Ecto neural progenitor cell (in vitro differentiated cells): ENCODE data around the gene CIAO2B.
"Not testable (repeated sequence)": the region's sequence is repeated elsewhere in the genome, so short reads cannot be mapped to it uniquely, and the experiment has no call there.

Source experiments
- DNase-seq: peaks from one replicate; pipeline ENCODE4 v3.0.0-alpha.2; 2018; ENCODE audit warnings: low spot score

CIAO2B gene

DNA sequence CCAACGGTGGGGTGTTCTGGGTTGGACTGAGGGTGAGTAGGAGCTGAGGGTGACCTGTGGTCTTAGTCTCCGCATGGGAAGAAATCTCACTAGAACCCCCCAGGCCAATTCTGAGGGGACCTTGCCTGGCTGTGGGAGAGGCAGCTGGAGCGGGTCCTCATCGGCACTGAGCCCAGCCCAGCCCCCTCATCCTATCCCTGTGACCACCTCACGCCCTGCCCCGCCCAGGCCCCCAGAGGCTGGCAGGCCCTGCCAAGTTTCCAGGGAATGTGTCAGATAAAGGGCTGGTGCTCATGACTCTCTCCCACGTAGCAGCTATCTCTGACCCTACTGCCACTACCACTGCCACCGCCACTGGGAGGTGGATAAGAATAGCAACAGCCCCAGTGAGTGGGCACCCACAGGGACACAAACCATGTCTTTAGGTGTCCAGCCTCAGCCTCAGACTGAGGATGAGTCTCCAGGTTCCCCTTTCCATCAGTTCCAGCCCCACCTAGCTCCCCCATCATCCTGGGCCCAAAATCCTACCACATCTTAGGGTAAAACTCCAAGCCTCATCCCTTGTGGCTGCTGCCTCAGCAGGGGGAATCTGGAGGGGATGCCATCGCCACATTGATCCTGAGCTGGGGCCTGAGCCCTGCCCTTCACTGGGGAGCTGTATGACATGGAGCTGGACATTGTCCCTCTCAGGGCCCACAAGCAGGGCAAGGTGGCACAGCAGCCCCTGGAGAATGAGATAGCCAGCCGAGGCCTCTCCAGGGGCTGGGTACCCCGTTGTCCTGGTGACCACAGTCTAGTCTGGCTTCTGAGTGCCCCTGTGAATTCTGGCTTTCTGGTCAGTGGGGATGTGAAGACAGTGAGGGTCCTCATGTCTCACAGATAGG is 30.4 kb downstream of the CIAO2B start:
- no peak for DNase-seq

DNA sequence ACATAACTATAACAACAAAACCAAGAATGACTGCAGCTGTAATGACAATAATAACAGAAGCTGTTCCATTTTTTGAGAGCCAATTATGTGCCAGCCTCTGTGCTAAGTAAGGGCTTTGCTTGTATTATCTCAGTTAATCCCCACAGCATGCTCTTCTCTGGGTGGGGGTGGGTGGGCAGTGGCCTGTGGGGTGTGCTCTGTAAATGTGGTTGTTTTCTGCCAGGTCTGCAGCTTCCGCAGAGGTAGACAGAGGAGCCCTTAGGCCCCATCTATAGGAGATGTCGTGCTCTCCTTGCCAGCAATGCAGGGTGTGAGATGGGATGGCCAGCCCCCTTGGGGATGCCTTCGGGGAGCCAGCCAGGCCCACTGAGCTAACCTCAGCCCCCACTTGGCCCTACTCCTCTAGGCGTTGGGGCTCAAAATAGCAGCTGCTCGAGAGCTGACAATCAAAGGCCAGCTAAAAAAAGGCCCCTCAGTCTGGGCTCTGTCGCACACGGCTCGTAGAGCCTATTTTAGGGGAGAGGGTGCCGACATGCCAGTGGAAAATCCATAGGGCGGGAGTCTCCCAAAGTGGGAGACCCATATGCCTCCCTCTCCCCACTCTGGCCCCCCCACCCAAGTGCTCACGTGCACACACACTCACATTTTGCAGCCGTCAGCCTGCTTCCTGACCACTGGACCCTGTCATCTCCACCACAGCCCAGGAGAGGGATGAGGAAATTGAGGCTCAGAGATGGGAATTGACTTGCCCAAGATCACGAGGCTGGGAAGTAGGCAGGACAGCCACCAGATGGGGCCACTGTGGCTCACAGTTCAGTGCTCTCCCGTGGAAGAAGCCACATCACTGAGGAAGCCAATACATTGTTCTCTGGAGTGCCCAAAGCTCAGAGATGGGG is 31.3 kb downstream of the CIAO2B start:
- no peak for DNase-seq

DNA sequence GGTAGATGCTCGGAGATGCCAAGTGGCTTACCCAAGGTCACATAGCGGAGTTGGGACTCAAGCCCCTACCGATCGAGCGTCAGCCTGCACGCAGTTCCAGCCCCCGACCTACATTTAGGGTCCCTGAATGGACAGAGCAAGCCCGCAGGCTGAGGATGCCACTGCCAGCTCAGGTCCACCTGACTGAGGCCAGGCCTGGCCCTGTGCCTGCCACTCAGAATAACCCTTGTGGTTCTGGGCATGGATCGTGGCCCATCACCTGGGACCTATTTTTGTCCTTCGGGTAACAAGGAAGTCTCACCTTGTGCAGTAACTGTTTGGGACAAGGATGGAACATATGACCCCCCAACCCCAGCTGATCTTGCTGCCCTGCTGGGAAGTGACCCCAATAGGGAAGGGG is 32.6 kb downstream of the CIAO2B start:
- DNase-seq = no peak

DNA sequence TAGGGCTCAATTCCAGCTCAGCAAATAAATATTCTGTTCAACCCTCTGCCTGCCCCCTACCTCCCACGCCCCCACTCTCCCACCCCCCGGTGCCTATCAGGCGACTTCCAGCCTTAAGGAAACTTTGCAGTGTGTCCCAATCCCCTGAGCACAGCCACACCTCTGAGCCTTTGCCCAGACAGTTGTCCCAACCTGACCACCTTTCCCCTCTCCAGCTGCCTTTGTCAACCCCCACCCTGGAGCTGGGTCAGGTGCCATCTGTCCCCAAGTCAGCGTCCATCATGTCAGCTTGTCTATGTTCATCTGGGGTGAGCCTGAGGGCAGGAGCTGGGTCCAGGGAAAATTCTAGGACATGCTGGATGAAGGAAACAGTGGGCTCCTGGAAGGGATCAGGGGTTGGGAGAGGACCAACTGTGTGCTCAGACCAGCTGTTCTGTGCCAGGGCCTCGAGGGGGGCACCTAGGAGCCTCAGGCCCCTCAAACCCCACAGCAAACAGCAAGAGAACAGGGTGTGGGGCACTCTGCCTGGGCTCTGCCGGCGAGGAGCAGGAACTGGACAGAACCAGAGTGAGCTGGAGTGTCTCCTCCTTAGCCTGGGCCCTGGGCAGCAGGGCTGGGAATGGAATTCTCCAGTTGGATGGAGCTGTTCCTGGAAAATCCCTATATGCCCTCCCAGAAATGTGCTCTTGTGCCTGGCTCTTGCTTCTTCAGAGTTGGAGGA is 33.3 kb downstream of the CIAO2B start:
- DNase-seq = no peak

DNA sequence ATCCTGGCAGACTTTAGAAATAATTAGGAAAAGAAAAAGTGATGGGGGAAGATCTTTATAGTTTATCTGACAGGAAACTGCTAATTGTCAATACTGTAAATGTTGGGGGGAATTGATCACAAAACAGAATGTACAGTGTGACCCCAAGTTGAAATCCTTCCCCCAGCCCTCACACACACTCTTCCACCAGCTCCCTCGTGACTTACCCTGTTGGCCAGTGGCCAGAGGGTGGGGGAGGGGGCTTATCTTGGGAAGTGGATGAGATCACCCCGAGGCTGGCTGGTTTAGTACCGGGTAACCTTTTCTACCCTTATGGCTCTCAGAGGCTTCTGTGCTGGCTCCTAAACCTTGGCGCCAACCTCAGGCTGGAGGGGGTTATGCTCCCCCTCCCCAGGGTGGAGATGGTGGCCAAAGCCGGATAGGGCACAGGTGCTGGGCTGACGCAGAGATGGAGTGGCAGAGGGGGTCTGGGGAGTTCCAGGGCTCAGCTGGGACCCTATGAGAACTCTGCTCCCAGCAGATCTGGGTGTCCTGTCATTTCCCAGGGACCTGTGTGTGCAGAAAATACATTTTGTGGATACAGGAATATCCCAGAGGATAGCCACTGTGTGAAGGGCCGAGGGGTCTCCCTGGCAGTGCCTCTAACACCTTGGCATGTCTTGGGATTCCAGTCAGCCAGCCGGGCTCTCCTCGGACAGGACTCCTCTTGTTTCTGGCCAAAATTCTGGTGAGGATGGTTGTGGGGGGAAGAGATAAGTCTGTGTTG is 34.1 kb downstream of the CIAO2B start:
- no peak for DNase-seq

DNA sequence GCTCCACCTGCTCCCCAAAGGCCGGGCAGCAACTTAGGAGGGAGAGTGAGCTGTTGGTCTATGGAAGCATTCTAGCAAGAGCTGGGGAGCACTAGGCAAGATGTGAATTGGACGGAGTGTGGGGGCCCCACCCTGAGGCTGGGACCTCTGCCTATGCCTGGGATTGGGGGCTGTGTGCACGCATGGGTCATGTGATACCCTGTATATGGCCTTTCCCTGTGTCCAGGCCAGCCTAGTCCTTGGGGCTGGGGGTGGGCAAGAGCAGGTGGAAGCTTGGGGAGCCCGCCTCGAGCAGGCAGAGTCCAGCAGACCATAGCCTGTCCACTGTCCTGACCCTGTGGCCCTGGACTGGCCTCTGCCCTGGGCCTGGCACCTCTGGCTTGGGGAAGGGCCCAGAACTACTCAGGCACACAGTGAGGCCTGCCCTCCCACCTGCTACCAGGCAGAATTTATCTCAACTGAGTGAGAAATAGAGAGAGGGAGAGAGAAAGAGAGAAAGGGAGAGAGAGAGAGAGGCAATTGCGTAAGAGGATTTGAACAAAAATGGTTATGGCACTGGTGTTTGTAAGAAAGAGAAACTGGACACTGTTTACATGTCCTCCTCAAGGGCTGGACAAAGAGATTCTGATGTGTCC is 34.8 kb downstream of the CIAO2B start:
- DNase-seq = no peak

DNA sequence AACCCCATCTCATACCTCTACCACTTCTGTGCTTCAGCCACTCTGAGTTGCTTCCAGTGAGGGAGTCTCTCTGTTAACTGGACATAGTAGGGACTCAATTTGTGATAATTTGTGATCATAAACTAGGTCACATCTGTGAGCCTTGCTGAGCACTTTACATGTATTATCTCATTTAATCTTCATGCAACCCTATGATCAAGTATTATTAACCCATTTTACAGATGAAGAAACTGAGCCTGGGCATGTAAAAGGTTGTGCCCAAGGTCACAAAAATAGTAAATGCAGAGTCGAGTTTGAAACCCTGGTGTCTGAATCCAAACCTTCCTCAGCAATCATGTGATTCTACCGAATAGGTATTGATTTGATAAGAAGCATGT is 35.3 kb downstream of the CIAO2B start:
- no peak for DNase-seq

DNA sequence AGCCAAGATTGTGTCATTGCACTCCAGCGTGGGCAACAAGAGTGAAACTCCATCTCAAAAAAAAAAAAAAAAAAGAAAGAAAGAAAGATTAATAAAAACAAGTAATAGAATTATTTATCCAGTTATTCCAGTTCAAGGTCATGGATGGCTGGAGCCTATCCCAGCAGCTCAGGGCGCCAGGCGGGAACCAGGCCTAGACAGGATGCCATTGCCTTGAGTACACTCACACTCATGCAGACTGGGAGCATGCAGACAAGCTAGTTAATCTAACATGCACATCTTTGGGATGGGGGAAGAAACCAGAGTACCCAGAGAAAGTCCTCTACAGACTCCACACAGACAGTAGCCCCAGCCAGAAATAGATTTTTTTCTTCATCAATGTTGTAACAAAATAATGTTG is 36.0 kb downstream of the CIAO2B start:
- no peak for DNase-seq

DNA sequence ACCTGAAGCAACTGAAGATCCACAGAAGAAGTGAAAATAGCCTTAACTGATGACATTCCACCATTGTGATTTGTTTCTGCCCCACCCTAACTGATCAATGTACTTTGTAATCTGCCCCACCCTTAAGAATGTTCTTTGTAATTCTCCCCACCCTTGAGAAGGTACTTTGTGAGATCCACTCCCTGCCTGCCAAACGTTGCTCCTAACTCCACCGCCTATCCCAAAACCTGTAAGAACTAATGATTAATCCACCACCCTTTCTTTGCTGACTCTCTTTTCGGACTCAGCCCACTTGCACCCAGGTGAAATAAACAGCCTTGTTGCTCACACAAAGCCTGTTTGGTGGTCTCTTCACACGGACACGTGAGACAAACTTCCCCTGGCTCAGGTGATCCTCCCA is 37.5 kb downstream of the CIAO2B start:
- not testable (repeated sequence) for DNase-seq

DNA sequence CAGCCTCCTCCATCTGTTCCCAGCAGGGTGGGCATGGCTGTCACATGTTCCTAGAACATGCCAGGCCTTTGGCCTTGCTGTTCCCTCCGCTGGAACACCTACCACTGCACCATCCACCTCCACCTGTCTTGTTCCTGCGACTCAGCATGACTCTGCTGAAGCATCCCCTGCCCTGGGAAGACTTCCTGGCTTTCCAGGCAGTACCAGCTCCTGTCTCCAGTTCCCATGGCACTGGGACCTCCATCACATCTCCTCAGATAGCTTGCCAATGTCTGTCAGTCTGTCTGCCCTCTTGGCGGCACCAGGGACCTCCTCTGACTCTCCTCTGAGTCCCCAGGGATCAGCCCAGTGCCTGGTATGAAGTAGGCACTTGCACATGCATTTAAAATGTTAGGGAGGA is 38.2 kb downstream of the CIAO2B start:
- no peak for DNase-seq

DNA sequence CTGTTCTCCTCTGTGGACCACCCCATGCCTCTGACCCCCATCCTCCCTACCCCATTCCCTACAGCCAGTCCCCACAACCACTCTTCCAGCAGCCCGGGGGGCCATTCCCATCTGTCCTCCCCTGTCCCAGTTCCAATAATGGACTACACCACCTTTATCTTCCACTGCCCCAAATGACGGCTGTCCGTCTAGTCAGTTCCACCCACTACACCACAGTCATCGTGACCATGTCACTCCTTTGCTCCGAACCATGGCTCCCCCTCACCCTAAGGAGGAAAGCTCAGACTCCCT is 38.6 kb downstream of the CIAO2B start:
- no peak for DNase-seq

DNA sequence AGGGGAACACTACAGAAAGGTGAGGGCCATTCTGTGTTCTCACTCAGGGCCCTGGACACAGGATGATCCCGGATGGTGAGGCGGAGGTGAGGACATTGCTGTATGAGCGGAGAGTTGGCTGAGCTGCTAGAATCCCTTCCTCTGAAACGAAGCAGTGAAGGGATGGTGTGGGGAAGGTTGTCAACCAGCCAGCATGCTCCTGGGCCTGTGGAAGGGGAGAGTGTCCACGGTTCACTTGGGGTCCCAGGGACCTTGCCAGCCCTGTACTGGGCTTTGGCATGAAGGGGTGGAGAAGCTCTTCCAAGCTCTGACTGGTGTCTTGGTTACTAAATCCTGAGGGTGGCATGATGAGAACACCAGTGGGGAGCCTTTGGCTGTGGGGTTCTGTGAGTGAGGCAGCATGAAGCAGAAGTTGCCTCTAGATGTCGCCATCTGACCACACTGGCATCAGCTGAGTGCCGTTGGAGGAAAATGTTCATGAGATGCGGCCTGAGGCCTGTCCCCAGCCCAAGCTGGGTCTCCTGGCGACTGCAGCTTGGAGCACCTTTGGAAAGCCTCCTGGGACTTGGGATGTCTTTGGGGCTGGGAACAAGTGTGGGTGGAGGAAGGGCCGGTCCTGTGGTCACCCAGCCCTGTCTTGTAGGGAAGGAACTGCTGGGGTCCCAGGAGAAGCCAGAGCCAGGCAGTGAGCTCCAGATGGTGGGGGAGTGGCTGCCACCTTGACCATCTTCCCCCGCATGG is 39.1 kb downstream of the CIAO2B start:
- peak; percentile 71 for DNase-seq

DNA sequence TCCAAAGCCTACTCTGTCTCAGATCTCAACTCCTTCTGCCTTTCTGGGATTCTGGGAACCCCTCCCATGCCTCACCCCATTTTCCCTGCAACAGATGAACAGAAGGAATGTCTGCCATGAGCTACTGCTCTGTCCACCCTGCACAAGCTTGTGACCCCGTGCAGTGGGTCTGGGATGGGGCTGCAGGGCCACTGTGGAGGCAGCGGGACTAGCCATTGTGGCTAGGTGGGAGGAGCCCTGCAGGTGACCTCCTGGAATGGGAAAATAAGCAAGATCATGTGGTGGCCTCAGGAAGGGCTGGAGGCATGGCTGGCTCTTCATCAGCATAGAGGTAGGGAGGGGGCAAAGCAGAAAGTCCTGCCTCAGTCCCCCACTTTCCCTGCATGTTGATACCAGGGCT is 40.1 kb downstream of the CIAO2B start:
- no peak for DNase-seq

DNA sequence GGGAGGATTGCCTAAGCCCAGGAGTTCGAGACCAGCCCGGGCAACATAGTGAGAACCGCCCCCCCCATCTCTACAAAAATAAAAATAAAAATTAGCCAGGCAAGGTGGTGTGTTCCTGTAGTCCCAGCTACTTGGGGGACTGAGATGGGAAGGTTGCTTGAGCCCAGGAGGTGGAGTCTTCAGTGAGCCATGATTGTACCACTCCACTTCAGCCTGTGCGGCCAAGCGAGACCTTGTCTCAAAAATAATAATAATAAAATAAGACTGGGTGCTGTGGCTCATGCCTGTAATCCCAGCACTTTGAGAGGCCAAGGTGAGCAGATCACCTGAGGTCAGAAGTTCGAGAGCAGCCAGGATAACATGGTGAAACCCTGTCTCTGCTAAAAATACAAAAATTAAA is 42.4 kb downstream of the CIAO2B start:
- DNase-seq = no peak

DNA sequence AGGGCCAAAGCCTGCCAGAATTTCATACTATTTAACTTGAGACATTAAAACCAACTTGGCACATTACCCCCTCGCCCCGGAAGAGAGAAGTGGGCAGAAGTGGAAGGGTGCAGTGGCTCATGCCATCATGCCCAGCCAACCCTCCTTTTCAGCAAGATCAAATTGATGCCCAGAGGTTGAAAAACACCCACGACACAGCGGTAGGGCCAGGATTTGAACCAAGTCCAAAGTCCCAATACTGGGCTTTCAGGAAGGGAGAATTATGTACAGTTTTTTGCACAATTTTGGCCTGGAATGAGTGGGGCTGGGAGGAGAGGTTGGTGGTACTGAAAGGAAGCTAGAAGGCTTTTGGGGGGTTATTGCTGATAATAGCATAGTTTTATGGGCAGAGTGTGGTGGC is 42.8 kb downstream of the CIAO2B start:
- DNase-seq = no peak

DNA sequence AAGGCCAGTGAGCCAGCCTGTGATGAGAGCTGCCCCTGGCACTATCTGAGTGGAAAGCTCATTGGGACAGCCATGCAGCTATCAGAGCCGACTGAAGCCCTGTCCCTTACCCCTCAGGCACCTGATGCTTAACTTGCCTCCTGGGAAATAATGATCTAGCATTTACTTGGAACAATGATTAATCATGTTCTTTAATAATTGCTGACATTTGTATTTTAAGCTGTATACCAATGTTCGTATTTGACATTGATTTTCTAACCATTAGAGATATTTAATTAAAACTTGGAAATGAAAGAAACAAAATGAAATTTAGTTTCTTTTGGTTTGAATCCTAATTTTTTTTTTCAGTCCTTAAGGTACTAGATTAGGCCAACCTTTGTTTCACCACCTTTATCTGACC is 43.4 kb downstream of the CIAO2B start:
- DNase-seq = no peak

DNA sequence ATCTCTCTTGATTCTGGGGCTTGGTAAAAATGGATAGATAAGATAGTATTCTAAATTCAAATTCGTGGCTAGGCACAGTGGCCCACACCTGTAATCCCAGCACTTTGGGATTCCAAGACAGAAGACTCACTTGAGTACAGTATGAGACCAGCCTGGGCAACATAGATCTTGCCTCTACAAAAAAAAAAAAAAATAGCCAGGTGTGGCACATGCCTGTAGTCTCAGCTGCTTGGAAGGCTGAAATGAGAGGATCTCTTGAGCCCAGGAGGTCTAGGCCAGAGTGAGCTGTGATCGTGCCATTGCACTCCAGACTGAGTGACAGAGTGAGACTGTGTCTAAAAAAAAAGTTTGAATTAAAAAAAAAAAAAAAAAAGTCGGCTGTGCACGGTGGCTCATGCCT is 44.6 kb downstream of the CIAO2B start:
- no peak for DNase-seq

DNA sequence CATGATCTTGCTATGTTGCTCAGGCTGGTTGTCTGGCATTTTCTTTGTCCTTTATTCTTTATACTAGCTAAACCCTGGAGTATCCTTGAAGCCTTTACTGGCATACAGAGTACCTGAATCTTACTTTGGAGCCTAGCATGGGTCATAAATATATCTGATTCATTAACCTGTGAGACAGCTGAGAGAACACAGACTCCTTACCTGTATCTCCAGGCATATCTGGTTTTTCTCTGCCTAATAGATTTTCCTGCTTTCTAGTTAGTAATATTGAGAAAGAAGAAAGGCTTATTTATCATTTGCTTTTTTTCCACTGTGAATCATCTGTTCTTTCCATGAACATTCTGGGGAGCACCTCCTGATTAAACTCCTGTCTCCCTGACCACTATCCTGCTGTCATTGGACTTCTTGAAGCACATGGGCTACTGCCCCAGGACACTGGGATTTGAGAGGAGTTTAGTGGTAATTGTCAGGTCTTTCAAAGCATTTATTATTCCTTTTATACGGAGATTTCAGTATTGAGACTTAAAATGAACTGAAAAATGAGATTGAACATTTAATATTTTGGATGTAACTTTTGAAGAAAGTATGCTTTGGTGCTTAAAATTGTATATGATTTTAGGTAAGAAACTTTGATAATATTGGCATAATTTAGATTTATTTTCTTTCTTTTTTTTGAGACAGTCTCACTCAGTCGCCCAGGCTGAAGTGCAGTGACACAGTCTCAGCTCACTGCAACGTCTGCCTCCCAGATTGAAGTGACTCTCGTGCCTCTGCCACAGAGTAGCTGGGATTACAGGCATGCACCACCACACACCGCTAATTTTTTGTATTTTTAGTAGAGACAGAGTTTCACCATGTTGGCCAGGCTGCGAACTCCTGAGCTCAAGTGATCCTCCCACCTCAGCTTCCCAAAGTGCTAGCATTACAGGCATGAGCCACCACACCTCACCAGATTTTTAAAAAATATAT is 45.3 kb downstream of the CIAO2B start:
- no peak for DNase-seq

DNA sequence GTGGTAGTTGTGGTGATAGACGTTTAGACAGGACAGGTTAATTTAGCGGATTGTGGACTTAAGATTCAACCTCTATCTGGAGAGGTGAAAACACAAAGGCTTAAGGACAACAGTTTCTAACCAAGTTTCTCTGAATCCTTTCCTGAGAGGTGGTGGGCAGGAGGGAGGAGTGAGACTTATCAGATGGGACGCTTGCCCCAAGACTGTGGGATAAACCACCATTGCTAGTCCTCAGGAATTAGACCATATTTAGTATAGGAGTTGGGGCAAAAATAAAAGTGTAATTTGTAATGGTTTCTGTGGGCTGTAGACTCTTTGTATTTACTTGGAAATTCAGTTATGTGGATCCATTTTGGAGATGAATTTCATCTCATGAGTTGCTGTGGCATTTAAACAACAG is 47.3 kb downstream of the CIAO2B start:
- no peak for DNase-seq

DNA sequence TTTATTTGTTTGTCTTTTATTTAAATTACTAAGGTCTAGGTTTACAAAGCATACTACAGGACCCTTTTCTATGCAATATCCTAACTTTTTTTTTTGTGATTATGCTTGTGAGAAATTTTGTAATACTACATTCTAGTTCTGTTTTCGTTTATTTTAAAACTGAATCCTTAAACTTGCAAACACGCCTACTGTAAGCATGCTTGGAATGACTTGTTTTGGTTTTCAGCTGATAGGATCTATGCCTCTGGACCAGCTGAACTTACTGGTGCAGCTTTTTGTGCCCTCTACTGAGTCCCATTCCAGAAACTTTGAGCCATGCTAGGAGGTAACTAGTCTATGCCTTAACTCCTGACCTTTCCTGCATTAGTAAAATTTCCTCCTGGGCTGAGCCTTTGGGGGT is 47.9 kb downstream of the CIAO2B start:
- no peak for DNase-seq
